ENCODE results near the gene OSBPL2. TPM values are rescaled to one million over a fixed set of nuclear protein-coding genes. Genes with fewer than 3 reads are reported as not detected.

OSBPL2 gene
- total RNA-seq, 1 experiment from 2014 or later, result 36.9 TPM

- no peaks in the 10 kb centered on the region for H3K9me2 ChIP-seq (ENCODE audit: insufficient read depth)
- BruUV-seq (replicated peaks), result TSS peak; percentile 22
- ChIA-PET POLR2A (no interaction called here), RAD21 (ENCODE audit: low non-redundant PET in 1 of 2, low total read pairs in 2 of 2, uncharacterized antibody in 2 of 2, unreplicated experiment in 2 of 2) (no interaction called here), CTCF (no interaction called here)
- intact Hi-C loops (cut with micrococcal nuclease), result no loop called here
- H3K27me3 ChIP-seq (ENCODE audit: insufficient read depth, low read length), result no peaks in the 10 kb centered on the region
- no peak for ATAC-seq
- H3K36me3 ChIP-seq (ENCODE audit: control insufficient read depth in 1 of 2, insufficient read depth in 2 of 2, low read length in 2 of 2), result peaks cover 14 to 36% of the 10 kb centered on the region in 2 experiments; a peak in 3 of 4 replicates
- H2AFZ ChIP-seq (ENCODE audit: low read depth, low read length, poor library complexity, severe bottlenecking), result no peak overlapping the region
- no peaks in the 10 kb centered on the region for H3K9me3 ChIP-seq (ENCODE audit: control insufficient read depth in 1 of 2, insufficient read depth in 1 of 2, low read depth in 1 of 2, low read length in 2 of 2)
- no peak for DNase-seq (ENCODE audit: low read depth, low spot score)
- no peak for TF ChIP-seq EZH2phosphoT487 (IDR thresholded peaks at IDR 0.05; ENCODE audit: borderline replicate concordance)
- H3K4me2 ChIP-seq (ENCODE audit: low read length), result no peak overlapping the region
- no peaks in the 10 kb centered on the region for H4K20me1 ChIP-seq (ENCODE audit: insufficient read depth)
- H3K4me1 ChIP-seq (ENCODE audit: control insufficient read depth in 1 of 2, insufficient read depth in 2 of 2, low read length in 2 of 2), result no peaks in the 10 kb centered on the region
- no peaks in the 10 kb centered on the region for H3K79me2 ChIP-seq (ENCODE audit: insufficient read depth, low read length)
- no peak overlapping the region for H3K4me3 ChIP-seq (replicated peaks in 1 of 2; ENCODE audit: low read depth in 1 of 2, low read length in 2 of 2)
- H3K9ac ChIP-seq (ENCODE audit: low read length), result no peak overlapping the region
- H3K27ac ChIP-seq (ENCODE audit: low read depth, low read length), result no peak overlapping the region
These were observed 93.0 kb downstream of the OSBPL2 start for GRCh38 chr20:62331347-62331746.

- Histone ChIP-seq H2AFZ (ENCODE audit: low read depth, low read length, poor library complexity, severe bottlenecking) (no peak overlapping the region), H3K9me3 (ENCODE audit: control insufficient read depth in 1 of 2, insufficient read depth in 1 of 2, low read depth in 1 of 2, low read length in 2 of 2) (no peaks in the 10 kb centered on the region), H3K27ac (ENCODE audit: low read depth, low read length) (no peak overlapping the region), H4K20me1 (ENCODE audit: insufficient read depth) (no peaks in the 10 kb centered on the region), H3K36me3 (ENCODE audit: control insufficient read depth in 1 of 2, insufficient read depth in 2 of 2, low read length in 2 of 2) (peaks cover 19 to 36% of the 10 kb centered on the region in 2 experiments; a peak in 3 of 4 replicates), H3K4me1 (ENCODE audit: control insufficient read depth in 1 of 2, insufficient read depth in 2 of 2, low read length in 2 of 2) (no peaks in the 10 kb centered on the region), H3K9ac (ENCODE audit: low read length) (no peak overlapping the region), H3K79me2 (ENCODE audit: insufficient read depth, low read length) (no peaks in the 10 kb centered on the region), H3K4me2 (ENCODE audit: low read length) (no peak overlapping the region), H3K4me3 (replicated peaks in 1 of 2; ENCODE audit: low read depth in 1 of 2, low read length in 2 of 2) (no peak overlapping the region), H3K9me2 (ENCODE audit: insufficient read depth) (no peaks in the 10 kb centered on the region), H3K27me3 (ENCODE audit: insufficient read depth, low read length) (no peaks in the 10 kb centered on the region)
- TF ChIP-seq ZBTB33 (IDR thresholded peaks at IDR 0.05; ENCODE audit: extremely low read depth, insufficient replicate concordance, low read length) (no peak), SIN3A (IDR thresholded peaks at IDR 0.05; ENCODE audit: low read depth) (no peak), EZH2 (IDR thresholded peaks at IDR 0.05) (no peak), TCF7L2 (IDR thresholded peaks at IDR 0.05; ENCODE audit: borderline replicate concordance, extremely low read depth, insufficient read depth, insufficient read length) (no peak)
- ChIA-PET RAD21 (ENCODE audit: low non-redundant PET in 1 of 2, low total read pairs in 2 of 2, uncharacterized antibody in 2 of 2, unreplicated experiment in 2 of 2) (interaction anchor here in 1 of 2 experiments (0.7 kb wide), 1 partner anchor 995 kb away, joined by 3 read pairs; no protein-coding TSS in a partner anchor), CTCF (no interaction called here), POLR2A (no interaction called here)
- BruUV-seq (replicated peaks), result no TSS peak
- no peak for ATAC-seq
- intact Hi-C loops (cut with micrococcal nuclease), result no loop called here
- DNase-seq (ENCODE audit: low read depth, low spot score), result no peak
These were observed 94.1 kb downstream of the OSBPL2 start for GRCh38 chr20:62332421-62332820.

Measured in HCT116 (cell line).